Left lobe of liver (tissue), 2 donors: Measurements from ENCODE around the gene INPP4B. TPM values are rescaled to one million over a fixed set of nuclear protein-coding genes. Genes with fewer than 3 reads are reported as not detected.

ENCODE experiments used
- ATAC-seq: fragments of 200-7000 bp; cut with Tn5 transposase; one replicate; pipeline ENCODE4 v1.9.1; 2020; ENCODE audit warnings: mild to moderate bottlenecking, moderate library complexity
- DNase-seq: peaks from one replicate; pipeline ENCODE4 v3.0.0-alpha.2; 2020; ENCODE audit warnings: low spot score
- total RNA-seq: library from RNA; stranded (reverse); gene quantifications from one replicate; pipeline ENCODE4 v1.2.1, GENCODE V29; 2021
- donor health status: DM: no; HTN: no; CAD: no; lungs with moderate emphysema.
- donor health status: DM: no; HTN: yes; CAD: no.

The INPP4B gene
- total RNA-seq, 1 donor from 2014 or later, result 0.93 TPM

DNA sequence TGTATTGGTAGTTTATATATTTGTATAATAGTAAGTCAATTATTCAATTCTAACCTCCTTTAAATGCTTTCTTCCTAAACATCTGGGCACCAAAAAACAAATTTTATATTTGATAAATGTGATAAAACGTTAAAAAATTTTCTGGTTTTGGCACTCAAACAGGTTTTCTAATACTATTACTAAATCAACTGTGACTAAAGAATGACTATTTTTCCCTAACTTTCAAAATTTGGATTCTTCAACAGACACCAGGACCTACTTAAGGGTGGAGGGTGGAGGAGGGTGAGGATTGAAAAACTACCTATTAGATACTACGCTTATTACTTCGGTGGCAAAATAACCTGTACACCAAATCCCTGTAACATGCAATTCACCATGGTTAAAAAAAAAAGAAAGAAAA, 654.2 kb downstream of the INPP4B start:
- no peak for ATAC-seq
- no peak for DNase-seq

DNA sequence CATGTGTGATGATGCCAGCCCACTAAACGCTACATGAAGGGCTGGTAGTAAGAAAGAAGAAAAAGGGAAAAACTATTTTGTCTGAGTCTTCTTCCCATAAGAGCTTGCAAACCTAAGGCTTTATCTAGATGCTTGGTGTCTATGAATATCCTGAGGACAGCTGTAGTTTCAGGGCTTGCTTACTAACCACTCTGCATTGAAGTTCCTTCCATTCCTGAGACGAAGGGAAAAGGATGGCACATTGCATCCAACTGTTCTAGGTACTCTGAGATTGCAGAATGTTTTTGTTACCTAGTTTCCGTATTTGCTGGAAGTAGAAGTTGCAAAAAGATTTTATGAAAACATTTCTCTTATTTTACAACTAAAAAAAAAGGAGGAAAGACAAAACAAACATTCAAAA, 665.1 kb downstream of the INPP4B start:
- no peak for ATAC-seq
- DNase-seq, result no peak

DNA sequence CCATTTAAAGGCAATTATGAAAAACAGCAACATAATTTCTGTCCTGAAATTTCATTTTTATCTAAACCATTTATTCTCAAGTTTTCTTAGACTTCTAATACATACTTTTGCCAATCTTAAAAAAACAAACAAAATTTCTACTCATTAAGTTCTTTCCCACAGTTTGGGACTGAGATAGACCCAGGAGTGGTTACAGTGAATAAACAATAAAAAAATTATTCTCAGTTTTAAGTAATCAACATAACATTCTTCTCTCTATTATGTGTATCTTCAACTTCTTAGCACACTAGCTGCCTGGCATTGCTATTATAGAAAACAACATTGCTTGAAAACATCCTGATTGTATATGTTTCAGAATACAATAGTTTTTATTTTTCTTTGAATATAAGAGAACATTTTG, 676.9 kb downstream of the INPP4B start:
- no peak for ATAC-seq

DNA sequence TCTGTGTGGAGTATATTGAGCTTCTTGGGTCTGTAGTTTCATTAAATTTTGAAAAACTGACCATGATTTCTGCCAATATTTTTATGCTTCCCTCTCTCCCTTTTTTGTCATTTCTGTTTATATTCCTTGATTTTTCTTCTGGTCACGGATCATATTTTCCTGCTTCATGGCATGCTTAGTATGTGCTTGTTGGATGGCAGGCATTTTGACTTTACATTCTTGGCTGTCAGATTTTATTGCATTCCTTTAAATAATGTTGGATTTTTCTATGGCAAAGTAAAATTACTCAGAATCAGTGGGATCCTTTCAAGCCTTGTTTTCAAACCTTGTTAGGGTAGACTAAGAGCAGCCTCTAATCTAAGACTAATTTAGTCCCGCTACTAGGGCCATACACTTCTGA, 677.9 kb downstream of the INPP4B start:
- DNase-seq, result no peak
- ATAC-seq, result no peak

More for the DNA sequence above, 676.9 kb downstream of the INPP4B start:
- no peak for DNase-seq

DNA sequence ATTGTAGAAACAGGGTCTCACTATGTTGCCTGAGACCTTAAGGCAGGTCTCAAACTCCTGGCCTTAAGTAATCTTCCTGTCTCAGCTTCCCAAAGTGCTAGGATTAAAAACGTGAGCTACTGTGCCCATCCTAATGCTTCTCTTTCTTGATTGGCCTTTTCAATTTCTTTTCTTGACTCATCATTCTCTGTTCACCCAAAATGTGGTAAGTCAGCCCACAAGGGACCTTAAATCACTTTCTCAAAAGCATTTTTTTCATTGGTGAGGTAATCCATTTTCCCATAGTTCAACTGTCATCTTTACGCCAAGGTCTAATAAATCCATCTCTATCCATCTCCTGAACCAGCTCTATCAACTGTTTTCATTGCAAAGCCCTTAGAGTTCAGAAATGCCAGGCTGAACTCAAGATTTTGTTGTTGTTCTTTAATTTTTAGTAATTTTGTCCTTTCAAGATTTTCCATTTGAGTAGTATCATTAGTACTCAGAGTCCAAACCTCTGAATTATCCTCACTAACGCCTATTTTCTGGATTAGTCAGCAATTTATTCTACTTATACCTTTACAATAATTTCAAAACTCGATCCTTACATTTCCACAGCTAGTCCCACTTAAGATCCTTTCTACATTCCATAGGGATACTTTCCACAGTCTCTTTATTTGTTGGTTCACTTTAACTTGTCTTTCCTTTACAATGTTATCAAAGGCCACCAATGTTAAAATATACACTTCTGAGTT, 681.2 kb downstream of the INPP4B start:
- no peak for ATAC-seq
- no peak for DNase-seq

DNA sequence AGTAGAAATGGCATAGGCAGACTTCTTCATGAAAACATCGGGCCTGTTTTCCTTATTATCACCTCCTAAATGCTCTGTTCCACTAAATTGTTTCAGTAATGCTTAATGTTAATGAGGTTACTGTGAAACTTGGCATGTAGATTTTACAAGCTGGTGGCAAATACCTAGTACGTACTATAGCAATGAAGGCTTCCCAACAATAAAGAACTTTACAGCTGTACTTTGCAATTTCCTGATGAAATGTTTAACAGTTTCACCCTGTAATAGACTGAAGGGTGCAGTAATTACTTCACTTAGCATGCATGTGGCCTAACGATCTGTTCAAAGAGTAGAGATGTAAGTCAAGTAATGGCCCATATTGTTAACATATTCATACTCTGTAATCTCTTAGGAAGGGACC, 685.0 kb downstream of the INPP4B start:
- DNase-seq, result no peak
- no peak for ATAC-seq

DNA sequence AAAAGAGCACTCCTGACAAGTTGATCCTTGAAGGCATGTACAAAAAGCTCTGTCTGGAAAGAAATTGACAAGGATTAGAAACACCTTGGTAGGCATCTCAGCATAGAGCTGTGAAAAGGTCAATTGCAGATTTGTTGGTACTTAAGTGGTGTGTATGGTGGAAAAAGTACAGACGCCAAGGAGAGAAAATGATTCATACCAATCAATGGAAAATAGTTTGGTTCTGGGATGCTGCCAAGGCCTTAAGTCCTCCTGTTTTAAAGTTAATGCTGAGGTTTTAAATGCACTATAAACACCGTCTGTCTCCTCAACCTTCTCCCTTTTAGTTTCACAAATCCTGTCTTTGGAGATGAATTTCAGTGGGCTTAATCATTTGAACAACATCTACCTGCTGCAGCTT, 685.6 kb downstream of the INPP4B start:
- DNase-seq (no peak), ATAC-seq (no peak)

DNA sequence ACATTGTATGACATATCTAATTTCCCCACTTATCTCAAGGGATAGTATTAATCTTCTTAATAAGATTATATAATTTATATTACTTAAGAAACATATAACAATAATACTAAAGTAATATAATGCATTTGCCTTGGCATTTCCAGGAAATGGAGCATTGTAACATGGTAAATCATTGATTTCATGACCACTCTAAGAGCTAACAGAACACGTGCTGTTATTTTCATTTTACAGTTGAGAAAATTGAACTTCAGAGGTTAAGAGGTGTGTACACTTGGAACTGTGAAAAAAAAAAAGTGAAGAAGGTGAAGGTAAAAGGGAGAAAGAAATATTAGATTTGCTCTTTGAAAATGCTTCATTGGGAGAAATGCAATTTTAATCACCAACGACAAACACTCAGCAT, 687.1 kb downstream of the INPP4B start:
- DNase-seq, result no peak
- ATAC-seq, result no peak

DNA sequence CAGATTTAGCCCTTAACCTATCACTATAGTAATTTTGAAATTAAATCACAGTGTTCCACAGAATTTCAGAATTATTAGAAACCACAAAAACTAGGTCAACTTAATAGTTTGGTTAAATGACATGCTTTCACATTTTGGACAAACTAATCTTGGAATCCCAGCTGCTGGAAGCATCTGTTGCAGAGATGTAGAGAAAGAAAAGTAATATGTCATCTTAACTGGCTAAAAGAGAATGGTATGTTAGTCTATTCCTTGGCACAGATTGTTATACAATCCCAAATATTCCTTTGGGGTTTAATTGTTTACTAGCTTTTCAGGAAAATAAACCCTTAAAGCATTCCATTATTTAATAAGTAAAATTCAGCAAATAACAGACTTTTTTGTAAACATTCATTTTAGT, 689.8 kb downstream of the INPP4B start:
- no peak for DNase-seq
- no peak for ATAC-seq

DNA sequence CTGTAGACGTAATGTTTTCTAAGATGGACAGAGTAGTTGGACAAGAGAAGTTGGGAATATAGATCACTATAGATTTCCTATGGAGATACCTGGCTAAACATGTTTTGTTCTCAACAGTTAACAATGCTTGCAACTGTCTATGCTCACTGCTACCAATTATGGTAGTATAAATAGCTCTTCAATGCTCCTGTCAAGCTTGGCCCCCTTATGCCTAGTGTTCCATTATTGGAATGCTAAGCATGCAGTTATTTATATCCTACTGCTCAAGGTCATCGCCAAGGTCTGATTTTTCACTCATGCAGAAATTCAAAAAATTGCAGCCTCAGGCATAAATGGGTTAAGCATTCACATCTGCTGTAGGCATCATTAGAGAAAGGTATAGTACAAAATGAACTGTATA, 690.8 kb downstream of the INPP4B start:
- ATAC-seq (no peak), DNase-seq (no peak)

DNA sequence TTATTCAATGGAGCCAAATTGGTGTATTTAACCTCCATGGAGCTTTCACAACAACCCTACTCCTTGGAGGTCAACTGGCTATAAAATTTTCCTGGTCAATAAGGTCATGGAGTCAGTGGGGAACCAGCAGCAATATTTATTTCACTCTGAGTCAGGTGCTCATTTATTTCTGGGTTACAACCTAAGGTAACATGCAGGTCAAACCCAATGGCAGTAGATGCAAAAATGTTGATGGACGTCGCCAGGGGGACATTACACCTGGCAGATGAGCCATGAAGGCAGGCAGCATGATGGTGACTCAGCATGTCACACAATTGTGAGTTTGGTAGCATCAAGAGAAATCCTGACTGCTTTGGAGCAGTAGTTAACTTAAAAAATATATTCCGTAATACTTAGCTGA, 695.6 kb downstream of the INPP4B start:
- DNase-seq, result no peak
- no peak for ATAC-seq

DNA sequence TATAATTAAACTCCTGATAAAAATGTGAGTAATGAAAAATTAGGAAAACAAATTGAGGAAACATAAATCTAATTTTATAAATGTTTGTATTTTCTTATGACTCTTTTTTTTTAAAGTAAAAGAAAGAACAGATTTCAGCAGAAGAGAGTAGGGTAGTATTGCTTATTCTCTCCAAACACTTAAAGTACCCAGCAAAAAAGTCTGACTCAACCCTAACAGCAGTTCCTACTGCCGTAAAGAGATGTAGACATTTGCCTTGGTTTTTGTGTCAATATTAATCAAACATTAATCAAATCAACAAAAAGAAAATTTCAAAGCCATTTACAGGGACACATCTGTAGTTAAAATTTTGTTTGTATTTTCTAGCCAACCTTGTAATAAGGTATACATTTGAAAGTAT, 701.3 kb downstream of the INPP4B start:
- no peak for ATAC-seq
- no peak for DNase-seq

DNA sequence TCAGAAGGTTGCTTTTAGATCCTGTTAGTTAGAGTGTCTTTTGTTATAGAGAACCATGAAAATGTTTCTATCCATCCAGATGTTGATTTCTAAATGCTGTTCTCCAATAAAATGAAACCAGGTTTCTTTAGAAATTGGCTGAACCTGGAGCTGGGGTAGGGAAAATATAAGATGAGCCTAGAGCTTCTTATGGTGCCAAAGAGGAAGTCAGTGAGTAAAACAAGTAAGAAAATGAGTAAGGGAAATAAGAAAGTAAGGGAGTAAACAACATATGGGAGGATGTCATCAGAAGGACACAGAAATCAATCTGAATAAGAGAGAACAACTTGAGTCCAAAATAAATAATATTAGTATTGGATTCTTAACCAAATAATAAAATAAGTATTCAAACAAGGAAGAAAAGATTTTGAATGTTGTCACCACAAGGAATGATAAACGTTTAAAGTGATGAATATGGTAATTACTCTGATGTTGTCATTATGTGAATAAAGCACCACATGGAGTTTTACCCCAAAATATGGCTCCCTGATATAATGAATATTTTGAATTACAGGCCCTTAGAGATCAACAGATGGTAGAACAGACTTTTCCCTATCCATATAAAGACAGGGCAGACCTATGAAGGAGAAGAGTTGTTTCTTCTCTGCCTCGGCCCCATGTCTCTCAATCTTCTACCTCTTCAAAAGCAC, 703.6 kb downstream of the INPP4B start:
- no peak for DNase-seq
- ATAC-seq, result no peak

DNA sequence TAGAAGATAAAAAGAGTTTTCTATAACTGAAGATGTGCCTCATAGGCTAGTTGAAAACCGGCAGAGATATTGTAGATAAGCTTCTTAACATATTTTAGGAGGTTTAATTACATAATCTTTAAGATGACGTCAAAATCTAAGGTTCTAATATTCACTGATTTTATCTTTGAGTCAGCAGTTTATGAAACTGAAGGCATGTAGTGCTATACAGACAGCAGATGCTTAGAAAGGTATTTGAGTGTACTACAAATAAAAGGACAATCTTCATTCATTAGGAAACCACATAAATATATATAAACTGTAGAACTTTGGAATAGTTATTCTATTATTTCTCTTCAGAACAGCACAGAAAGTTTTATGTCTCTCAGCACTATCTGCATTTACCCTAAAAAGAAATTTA, 704.9 kb downstream of the INPP4B start:
- no peak for DNase-seq
- no peak for ATAC-seq

DNA sequence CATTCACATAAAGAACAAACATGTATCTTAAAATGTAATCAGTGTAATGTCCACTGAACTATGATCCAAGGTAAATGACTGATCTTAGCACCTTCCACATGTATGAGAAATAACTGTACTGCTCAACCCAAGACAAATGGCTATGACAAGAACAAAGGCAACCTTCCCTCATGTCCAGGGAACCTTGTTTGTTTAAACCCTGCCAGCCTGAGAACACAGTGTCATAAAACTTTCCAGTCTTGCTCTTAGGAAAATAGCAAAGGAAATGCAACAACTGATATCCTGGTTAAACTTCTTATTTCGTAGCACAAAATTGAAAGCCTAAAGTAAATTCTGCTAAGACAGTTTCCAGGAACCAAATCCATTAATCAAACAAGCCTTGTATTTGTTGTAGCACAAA, 715.4 kb downstream of the INPP4B start:
- ATAC-seq (no peak), DNase-seq (no peak)

DNA sequence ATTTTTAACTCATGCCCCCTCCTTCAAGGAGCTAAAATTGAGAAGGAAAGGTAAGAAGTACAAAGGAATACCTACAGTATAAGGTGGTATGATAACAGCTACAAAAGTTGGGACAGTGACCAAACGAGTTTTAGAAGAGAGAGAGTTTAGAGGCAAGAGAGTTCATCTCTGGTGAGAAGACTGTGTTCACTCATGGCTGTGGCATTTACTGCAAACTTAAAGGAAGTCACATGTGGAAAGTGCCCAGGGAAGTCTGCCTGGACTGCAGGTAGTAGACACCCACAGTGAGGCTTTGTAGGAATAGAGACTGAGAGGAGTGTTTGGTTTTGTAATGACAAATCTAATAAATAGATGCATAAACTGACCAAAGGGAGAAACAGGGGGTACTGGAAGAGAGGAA, 716.2 kb downstream of the INPP4B start:
- ATAC-seq (no peak), DNase-seq (no peak)

DNA sequence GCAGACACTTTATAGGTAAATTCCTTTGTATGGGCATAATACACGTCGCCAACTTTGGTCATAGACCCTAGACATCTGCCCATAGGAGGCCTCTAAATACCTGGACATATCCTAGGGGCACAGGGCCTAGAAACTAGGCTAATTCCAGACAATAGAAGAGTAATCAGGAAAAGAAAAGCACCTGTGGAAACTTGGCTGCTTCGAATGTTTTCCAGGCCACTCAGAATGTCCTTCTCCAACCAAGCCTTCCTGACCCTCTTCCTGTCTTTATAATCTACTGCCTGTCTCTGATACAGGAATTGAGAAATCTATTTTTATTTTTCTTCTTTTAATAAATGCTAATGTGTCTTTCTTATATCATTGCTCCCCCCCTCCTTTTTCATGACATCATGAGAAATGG, 716.6 kb downstream of the INPP4B start:
- no peak for ATAC-seq
- no peak for DNase-seq

DNA sequence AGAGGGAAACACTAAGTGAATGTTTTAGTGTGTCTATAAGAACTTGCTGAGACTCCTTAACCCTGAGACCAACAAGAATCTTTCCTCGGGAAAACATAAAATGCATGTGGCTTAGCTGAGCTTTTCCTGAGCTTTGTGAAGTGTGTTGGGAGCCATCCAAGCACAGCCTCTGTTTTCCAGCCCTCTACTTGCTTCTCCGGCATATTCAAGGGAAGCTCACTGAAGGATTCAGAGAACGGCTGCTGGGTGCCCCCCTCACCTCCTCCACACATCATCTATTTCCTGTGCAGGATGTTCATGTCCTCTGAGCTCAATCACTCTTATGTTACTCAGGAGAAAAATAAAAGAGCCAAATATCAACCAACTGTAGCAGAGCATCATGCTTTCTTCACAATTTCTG, 717.6 kb downstream of the INPP4B start:
- DNase-seq (no peak), ATAC-seq (no peak)

DNA sequence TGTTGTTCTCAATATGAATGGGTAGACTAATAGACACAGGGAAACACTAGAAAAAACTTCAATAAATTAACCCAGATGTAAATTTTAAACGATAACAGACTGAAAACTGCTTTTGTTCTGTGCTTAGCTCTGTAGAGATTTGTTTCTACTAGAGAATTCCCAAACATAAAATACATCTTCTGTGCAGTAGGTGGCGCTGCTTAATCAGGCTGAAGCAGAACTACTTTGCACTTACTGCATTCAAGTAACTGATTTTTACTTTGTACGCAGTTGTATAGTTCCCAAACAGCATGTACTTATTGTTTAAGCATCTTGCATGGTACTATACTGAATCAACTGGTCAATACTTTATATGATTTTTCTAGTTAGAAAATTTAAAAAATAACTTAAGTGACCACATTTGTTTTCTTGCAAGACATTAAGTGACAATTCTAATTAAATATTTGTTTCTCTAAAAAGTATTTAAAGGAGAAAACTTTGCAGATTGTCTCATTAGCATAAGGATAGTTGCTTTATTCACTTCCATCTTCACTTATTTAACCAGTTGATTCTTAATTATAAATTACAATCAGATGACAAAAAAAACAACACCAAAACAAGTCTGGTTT, 719.1 kb downstream of the INPP4B start:
- DNase-seq (peak; percentile 50), ATAC-seq (peak; percentile 90)

DNA sequence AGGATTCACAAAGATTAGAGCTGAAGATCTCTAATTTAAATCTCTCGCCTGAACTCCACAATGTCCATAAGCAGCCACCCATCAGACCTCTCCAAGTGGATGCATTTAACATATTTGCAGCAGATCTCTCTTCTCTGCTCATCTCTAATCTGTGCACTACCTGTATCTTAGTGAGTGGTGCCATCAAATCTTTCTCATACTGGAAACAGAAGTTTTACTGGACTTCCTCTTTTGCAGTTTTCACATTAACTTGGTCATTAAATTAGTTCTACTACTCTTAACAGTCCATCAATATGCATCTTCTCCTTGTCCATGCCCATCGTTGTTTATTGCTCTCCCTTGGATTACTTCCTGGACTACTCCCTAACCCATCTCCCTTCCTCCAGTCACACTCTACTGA, 721.2 kb downstream of the INPP4B start:
- no peak for DNase-seq
- no peak for ATAC-seq

DNA sequence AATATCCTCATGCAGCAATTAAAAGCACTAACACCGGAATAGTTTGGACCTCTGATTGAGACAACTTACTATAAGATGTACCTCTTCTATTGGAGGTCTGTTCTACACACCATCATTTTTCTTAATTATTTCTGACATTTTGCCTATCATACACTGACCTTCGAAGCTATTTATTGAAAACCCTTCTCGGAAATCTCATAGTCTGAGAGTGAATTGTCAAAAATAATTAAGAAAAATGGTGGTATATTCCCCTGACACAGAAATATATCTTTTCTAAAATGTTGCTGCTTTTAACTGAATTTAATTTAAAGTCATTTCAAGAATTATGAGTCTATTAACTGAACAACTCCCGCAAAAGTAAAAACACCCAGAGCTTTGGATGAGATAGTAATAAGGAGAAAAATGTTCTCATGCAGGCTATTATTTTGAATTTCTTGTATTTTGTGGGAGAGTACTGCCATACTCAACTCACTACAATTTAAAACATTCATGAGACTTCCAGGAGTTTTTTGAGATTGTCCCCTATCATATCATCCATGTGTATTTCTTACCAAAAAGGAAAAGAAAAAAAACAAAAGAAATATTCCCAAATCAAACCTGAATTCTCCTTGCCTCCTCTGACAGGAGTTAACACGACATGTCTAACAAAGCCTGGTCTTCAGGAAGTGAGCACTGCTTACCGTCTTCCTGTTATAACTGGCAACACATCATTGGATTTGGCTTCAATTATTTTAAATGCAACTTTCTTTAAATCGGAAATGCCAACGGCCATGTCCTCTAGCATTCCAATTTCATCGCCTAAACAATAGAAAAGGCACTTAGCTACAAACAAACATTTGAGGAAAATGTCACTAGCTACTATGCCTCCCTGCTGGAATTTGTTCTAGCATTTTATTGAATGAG, 724.4 kb downstream of the INPP4B start:
- ATAC-seq (no peak), DNase-seq (no peak)
